ENCODE data around the gene NLGN4X. TPM values are rescaled to one million over a fixed set of nuclear protein-coding genes. Genes with fewer than 3 reads are reported as not detected.

The NLGN4X gene
- total RNA-seq, 4 donors from 2014 or later = 1.7 to 8.2 (median 4.8) TPM

DNA sequence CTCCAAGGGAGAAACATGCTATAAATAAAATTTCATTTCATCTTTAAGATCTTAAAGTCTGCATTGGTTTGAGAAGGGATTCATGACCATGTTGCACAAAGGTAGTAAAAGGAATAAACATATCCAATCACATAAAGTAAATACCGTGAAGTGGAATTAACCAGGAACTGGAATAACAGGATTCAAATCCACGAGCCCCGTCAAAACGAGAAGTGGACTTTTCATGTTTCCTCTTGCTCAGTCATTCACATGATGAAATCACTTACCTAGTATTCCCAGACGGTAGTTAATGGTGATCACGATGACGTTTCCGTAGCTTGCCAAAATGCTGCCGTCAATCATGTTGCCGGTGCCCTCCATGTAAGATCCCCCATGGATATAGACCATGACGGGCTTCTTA, 199.7 kb downstream of the NLGN4X start:
- WGBS = 92% methylated on average over 11 of the region's 11 CpGs
- no peaks in the 10 kb centered on the region for H3K27me3 ChIP-seq
- H3K9me3 ChIP-seq = no peaks in the 10 kb centered on the region
- no peak for DNase-seq (ENCODE audit: extremely low spot score)
- H3K27ac ChIP-seq (replicated peaks in 1 of 4) = no peak overlapping the region
- no peaks in the 10 kb centered on the region for H3K4me1 ChIP-seq
- no peak overlapping the region for H3K4me3 ChIP-seq
- no peaks in the 10 kb centered on the region for H3K36me3 ChIP-seq
- intact Hi-C loops (cut with DNase I) = no loop called here
- TF ChIP-seq, protein P1, sequence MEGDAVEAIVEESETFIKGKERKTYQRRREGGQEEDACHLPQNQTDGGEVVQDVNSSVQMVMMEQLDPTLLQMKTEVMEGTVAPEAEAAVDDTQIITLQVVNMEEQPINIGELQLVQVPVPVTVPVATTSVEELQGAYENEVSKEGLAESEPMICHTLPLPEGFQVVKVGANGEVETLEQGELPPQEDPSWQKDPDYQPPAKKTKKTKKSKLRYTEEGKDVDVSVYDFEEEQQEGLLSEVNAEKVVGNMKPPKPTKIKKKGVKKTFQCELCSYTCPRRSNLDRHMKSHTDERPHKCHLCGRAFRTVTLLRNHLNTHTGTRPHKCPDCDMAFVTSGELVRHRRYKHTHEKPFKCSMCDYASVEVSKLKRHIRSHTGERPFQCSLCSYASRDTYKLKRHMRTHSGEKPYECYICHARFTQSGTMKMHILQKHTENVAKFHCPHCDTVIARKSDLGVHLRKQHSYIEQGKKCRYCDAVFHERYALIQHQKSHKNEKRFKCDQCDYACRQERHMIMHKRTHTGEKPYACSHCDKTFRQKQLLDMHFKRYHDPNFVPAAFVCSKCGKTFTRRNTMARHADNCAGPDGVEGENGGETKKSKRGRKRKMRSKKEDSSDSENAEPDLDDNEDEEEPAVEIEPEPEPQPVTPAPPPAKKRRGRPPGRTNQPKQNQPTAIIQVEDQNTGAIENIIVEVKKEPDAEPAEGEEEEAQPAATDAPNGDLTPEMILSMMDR (IDR thresholded peaks at IDR 0.05) = no peak
- no peak for TF ChIP-seq POLR2A (IDR thresholded peaks at IDR 0.05; ENCODE audit: low read depth)
- no peak for TF ChIP-seq POLR2AphosphoS5 (IDR thresholded peaks at IDR 0.05)
- no peak for TF ChIP-seq EP300 (IDR thresholded peaks at IDR 0.05)

- no peak overlapping the region for H3K27ac ChIP-seq (replicated peaks in 1 of 4)
- intact Hi-C loops (cut with DNase I) = no loop called here
- 51% methylated on average over 6 of the region's 6 CpGs for WGBS
- no peaks in the 10 kb centered on the region for H3K36me3 ChIP-seq
- H3K9me3 ChIP-seq = no peaks in the 10 kb centered on the region
- H3K27me3 ChIP-seq = no peaks in the 10 kb centered on the region
- H3K4me1 ChIP-seq = no peaks in the 10 kb centered on the region
- H3K4me3 ChIP-seq = no peak overlapping the region
- TF ChIP-seq EP300 (IDR thresholded peaks at IDR 0.05) (no peak), POLR2AphosphoS5 (IDR thresholded peaks at IDR 0.05) (no peak), POLR2A (IDR thresholded peaks at IDR 0.05; ENCODE audit: low read depth) (no peak)
- TF ChIP-seq, protein P1 (IDR thresholded peaks at IDR 0.05) = no peak
- DNase-seq (ENCODE audit: extremely low spot score) = no peak
Observed at GRCh38 chrX:6026980-6027379, 201.7 kb downstream of the NLGN4X start.

DNA sequence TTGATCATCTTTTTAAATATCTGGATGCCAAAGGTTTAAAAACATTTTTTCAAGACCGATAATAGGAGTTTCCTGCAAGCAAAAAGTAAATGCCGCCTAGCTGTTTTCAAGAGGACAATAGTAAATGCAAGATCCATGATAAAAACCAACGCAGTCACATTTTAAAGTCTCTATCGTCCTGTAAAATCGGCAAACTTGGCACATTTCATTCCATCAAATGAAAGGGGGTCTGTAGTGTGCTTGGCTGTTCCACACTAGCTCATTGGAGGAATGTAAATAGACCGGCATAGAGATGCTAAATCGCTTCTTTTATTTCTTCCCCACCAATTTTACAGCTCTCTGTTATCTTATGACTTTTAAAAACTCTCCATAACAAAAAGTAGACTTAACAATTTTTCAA, 202.2 kb downstream of the NLGN4X start:
- Histone ChIP-seq H3K27me3 (no peaks in the 10 kb centered on the region), H3K27ac (replicated peaks in 1 of 4) (no peak overlapping the region), H3K4me1 (no peaks in the 10 kb centered on the region), H3K36me3 (no peaks in the 10 kb centered on the region), H3K4me3 (no peak overlapping the region), H3K9me3 (no peaks in the 10 kb centered on the region)
- no peak for DNase-seq (ENCODE audit: extremely low spot score)
- 38% methylated on average over 7 of the region's 7 CpGs for WGBS
- intact Hi-C loops (cut with DNase I) = no loop called here
- no peak for TF ChIP-seq POLR2A (IDR thresholded peaks at IDR 0.05; ENCODE audit: low read depth)

GRCh38 chrX:6024204-6024603, 204.5 kb downstream of the NLGN4X start:
- Histone ChIP-seq H3K27ac (replicated peaks in 1 of 4) (no peak overlapping the region), H3K4me1 (no peaks in the 10 kb centered on the region), H3K9me3 (no peaks in the 10 kb centered on the region), H3K27me3 (no peaks in the 10 kb centered on the region), H3K4me3 (no peak overlapping the region), H3K36me3 (no peaks in the 10 kb centered on the region)
- 87% methylated on average over 4 of the region's 4 CpGs for WGBS
- DNase-seq (ENCODE audit: extremely low spot score) = no peak
- TF ChIP-seq EP300 (IDR thresholded peaks at IDR 0.05) (no peak), POLR2A (IDR thresholded peaks at IDR 0.05; ENCODE audit: low read depth) (no peak), POLR2AphosphoS5 (IDR thresholded peaks at IDR 0.05) (no peak)
- TF ChIP-seq, protein P1 (IDR thresholded peaks at IDR 0.05) = no peak
- intact Hi-C loops (cut with DNase I) = no loop called here

GRCh38 chrX:6021316-6022091, 207.2 kb downstream of the NLGN4X start:
- no peak for DNase-seq (ENCODE audit: extremely low spot score)
- Histone ChIP-seq H3K27me3 (no peaks in the 10 kb centered on the region), H3K36me3 (no peaks in the 10 kb centered on the region), H3K9me3 (no peaks in the 10 kb centered on the region), H3K4me3 (no peak overlapping the region), H3K27ac (replicated peaks in 1 of 4) (no peak overlapping the region), H3K4me1 (no peaks in the 10 kb centered on the region)
- intact Hi-C loops (cut with DNase I) = no loop called here
- TF ChIP-seq POLR2A (IDR thresholded peaks at IDR 0.05; ENCODE audit: low read depth) = no peak
- TF ChIP-seq EP300 (IDR thresholded peaks at IDR 0.05) = no peak
- TF ChIP-seq, protein P1 (IDR thresholded peaks at IDR 0.05) = peak; percentile 24 to 54 (median 42)
- no peak for TF ChIP-seq POLR2AphosphoS5 (IDR thresholded peaks at IDR 0.05)
- WGBS = 13% methylated on average over 4 of the region's 4 CpGs
